GM12801 (cell line): Measurements from ENCODE around the gene CROCC2.

Experiments used
- CTCF ChIP-seq: IDR thresholded peaks from one replicate; pipeline ENCODE4 v1.5.1; 2011; ENCODE audit warnings: control low read depth; ENCODE audit not compliant: insufficient read length; ENCODE audit errors: extremely low read depth

The CROCC2 gene

GRCh38 chr2:240900141-240900860 is 5.8 kb upstream of the CROCC2 start:
- TF ChIP-seq CTCF = no peak

DNA sequence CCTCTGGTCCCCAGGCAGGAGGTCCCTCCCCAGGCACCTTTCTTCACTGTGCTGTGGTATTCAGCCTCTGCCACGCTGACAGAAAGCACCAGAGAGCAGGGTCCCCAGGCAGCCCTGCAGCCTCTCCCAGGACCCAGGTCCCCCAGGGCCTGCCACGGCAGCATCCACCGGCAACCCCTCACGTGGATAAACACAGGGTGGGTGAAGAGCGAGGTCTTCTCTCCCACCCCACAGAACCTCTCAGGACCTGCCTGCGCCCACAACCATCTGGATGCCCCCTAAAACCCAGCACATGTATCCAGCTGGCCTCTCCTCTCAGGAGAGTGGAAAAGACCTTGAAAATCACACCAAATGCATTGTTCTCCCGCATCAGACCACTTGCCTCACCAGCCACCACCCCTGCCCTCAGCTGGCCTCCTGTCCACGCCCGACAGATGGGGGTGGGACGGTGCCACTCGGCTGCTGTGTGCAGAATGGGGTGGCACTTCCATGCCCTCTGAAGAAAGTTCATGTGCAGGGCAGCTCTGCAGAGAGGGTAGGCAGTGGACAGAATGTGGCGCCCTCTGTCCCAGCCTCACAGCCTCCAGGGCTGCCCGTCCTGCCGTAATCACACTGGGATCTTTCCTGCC is 4.0 kb upstream of the CROCC2 start:
- TF ChIP-seq CTCF = no peak

- TF ChIP-seq CTCF = no peak
Observed at GRCh38 chr2:240902615-240903041, 3.5 kb upstream of the CROCC2 start.

- no peak for TF ChIP-seq CTCF
Observed at GRCh38 chr2:240903191-240904060, 2.7 kb upstream of the CROCC2 start.

DNA sequence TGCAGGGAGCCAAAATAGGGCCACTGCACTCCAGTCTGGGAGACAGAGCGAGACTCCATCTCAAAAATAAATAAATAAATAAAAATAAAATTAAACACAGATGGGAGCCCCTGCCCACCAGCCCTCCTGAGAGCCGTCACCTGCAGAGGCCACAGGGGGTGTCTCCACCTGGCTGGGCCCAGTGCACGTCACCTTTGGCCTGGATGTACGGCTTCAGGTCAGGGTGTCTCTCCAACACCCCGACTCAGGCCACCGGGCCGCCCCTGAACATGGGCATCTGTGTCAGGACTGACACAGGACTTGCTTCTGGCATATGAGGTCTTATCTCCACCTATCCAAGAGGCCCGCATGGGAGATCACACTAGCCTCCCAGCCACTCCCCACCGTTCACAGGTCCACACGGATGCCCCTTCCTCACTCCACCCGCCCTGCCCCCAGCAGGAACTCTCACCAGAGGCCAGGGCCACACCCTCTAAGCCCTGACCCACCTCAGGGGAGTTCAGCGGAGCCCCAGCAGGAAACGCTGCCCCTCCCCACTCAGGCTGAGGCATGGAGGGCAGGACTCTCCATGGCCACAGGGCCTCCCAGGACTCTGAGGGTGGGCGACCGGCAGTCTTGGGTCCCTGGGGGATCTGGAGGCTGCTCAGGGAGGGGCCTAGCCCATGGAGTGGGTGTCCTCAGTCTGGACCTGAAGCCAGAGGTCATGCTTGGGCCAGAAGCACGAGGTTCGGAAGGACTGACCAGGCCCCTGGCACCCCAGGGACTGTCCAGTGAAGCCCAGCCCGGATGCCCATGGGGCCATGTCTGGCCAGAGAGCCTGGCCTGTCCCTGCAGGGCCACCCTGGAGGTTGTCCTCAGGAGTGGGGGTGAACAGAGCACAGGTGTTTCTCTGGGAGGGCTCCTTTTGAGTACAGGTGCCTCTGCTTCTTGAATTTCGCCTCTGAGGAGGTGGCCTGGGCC is 1.6 kb upstream of the CROCC2 start:
- TF ChIP-seq CTCF = no peak

- TF ChIP-seq CTCF = no peak
Observed at GRCh38 chr2:240905176-240905781, 857 bp upstream of the CROCC2 start.
